HEK293T (cell line): ENCODE data around the gene C1orf115.

Experiments
- ARNT ChIP-seq: fragments of 450-650 bp; IDR thresholded peaks from 2 replicates; pipeline ENCODE4 v1.6.1; 2017; ENCODE audit warnings: mild to moderate bottlenecking
- BHLHE40 ChIP-seq: fragments of 450-650 bp; IDR thresholded peaks from 2 replicates; pipeline ENCODE4 v1.6.1; 2016; ENCODE audit warnings: mild to moderate bottlenecking, moderate library complexity, borderline replicate concordance
- CTBP1 ChIP-seq: fragments of 450-650 bp; IDR thresholded peaks from 2 replicates; pipeline ENCODE4 v1.6.1; 2016; ENCODE audit warnings: borderline replicate concordance
- ELF4 ChIP-seq: fragments of 450-650 bp; IDR thresholded peaks from 2 replicates; pipeline ENCODE4 v1.6.1; 2017; ENCODE audit warnings: antibody characterized with exemption
- FOXA1 ChIP-seq: fragments of 450-650 bp; IDR thresholded peaks from 2 replicates; pipeline ENCODE4 v1.6.1; 2016; ENCODE audit warnings: mild to moderate bottlenecking
- FOXK2 ChIP-seq: fragments of 450-650 bp; IDR thresholded peaks from 2 replicates; pipeline ENCODE4 v1.6.1; 2016; ENCODE audit warnings: mild to moderate bottlenecking
- FOXM1 ChIP-seq: fragments of 450-650 bp; IDR thresholded peaks from 2 replicates; pipeline ENCODE4 v1.6.1; 2017; ENCODE audit warnings: mild to moderate bottlenecking, borderline replicate concordance
- HDGF ChIP-seq: fragments of 450-650 bp; IDR thresholded peaks from 2 replicates; pipeline ENCODE4 v1.6.1; 2017; ENCODE audit warnings: antibody characterized with exemption, borderline replicate concordance
- NFRKB ChIP-seq: fragments of 450-650 bp; IDR thresholded peaks from 2 replicates; pipeline ENCODE4 v1.6.1; 2016; ENCODE audit warnings: mild to moderate bottlenecking, moderate library complexity
- PKNOX1 ChIP-seq: fragments of 450-650 bp; IDR thresholded peaks from 2 replicates; pipeline ENCODE4 v1.6.1; 2016
- SP1 ChIP-seq: fragments of 450-650 bp; IDR thresholded peaks from 2 replicates; pipeline ENCODE4 v1.6.1; 2017
- SUZ12 ChIP-seq: fragments of 450-650 bp; IDR thresholded peaks from 2 replicates; pipeline ENCODE4 v1.6.1; 2016; ENCODE audit warnings: mild to moderate bottlenecking
- ZNF384 ChIP-seq: fragments of 450-650 bp; IDR thresholded peaks from 2 replicates; pipeline ENCODE4 v1.6.1; 2016

- TF ChIP-seq PKNOX1 (no peak), FOXK2 (no peak), SP1 (no peak), FOXA1 (no peak), NFRKB (no peak), FOXM1 (no peak), ELF4 (no peak), HDGF (no peak), SUZ12 (no peak), CTBP1 (no peak), ARNT (no peak), BHLHE40 (no peak), ZNF384 (no peak)
Observed at GRCh38 chr1:220687809-220688208, 2.4 kb upstream of the C1orf115 start.
